ENCODE data around the gene CRIP2. TPM values are rescaled to one million over a fixed set of nuclear protein-coding genes. Genes with fewer than 3 reads are reported as not detected.

Gene CRIP2
- total RNA-seq, result 37.4 and 50.0 TPM in 2 replicates

GRCh38 chr14:105474483-105475268 is at the start of gene CRIP2:
Gene CRIP2, plus strand, starts transcription at chr14:105474821. Its CDS starts 42 bp downstream, at chr14:105474863.

DNA sequence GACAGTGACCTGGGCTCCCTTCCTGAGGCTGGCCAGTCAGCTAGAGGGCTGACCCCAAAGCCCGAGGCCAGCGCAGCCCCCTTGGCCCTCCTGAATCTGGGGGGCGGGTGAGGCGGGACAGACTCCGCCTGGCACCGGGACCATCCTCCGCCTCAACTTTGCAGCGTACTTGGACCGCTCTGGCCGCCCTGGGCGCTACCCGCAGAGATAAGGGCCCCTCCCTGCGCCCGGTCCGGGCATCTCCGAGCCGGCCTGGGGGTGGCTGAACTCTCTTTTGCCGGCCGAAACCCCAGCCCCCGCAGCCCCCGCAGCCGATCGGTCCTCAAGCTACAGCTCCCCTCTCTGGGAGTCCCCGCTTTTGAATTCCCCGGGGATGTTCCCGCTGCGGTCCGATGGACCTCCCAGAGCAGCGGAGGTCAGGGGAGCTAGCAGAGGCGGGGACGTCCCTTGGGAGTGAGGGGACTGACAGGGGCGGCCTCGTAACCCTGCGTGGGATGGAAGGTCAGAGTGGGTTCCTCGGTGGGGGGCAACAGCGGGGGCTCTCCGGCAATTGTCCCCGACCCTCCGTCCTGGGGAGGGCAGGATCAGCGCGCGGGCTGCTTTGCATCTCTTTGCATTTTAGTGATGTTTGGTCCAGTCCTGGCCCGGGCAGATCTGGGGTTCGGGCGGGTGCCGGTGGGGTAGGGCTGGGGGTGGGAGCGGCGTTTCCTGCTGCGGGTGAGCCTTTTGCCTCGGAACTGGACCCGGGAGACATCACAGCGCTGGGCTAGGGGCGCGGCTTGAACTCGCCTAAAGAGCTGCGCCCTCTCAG is 11.7 kb downstream of the CRIP2 start, which contains the start of gene CRIP1:
TSS of gene CRIP1 (plus strand) at position 724 of the 811 bp plus-strand sequence. CDS start 374 bp downstream, outside the sequence.

GRCh38 chr14:105490572-105491365 is 16.1 kb downstream of the CRIP2 start, which contains the start of gene TEDC1:
Gene TEDC1, plus strand, starts transcription at chr14:105491246. Its CDS starts 130 bp downstream, at chr14:105491376.

DNA sequence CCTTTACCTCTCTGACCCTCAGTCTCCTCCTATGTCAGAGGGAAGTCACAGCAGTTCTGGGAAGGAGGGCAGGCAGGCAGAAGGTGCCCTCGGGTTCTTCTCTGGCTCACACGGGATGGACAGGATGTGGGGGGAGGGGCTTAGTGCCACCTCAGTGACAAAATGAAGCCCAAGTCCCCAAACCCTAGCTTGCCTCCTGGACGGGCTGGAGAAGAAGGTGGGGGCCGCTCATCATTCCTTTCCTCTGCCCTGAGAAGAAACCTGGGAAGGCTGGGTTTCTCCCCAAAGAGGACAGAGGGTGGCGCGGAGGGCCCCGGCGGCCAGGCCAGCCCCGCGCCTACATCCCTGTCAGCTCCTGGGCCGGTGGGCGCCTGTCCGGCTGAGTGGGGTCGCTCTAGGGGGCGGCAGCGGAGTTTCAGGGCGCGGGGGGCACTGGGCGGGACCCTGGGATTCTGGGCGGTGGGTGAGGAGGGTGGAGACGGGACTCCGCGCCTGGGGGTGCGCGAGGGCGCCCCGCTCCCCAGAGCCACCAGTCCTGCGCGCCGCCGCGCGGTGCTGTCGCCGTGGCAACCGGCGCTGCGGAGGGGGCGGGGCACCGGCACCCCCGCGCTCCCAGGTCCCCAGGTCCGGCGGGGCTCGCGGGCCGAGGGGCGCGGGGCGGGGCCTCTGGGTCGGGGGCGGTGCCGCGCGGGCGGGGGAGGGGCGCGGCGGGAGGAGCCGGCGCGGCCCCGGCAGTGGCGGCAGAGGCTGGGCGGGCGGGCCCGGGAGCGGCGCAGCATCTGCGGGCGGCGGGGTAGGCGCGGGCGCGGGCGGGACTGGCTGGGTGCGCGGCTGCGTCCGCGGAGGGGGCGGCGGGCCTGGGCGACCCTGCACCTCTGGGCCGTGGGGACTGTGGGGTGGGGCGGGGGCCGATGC is 51.5 kb downstream of the CRIP2 start, which contains the start of gene TMEM121:
TSS of gene TMEM121 (plus strand) at position 723 of the 915 bp plus-strand sequence. CDS start 2,252 bp downstream, outside the sequence.

Other genes starting within 250 kb of the CRIP2 start
- gene BTBD6, start 226.3 kb upstream of the CRIP2 start, total RNA-seq, result 61.2 and 78.5 TPM in 2 replicates
- gene BRF1, start 173.8 kb upstream of the CRIP2 start, total RNA-seq, result 47.0 and 49.2 TPM in 2 replicates
- gene PACS2, start 160.1 kb upstream of the CRIP2 start, total RNA-seq, result 34.5 and 65.5 TPM in 2 replicates
- gene TEX22, start 76.3 kb upstream of the CRIP2 start, total RNA-seq, result 0.11 and 0.25 TPM in 2 replicates
- gene MTA1, start 55.0 kb upstream of the CRIP2 start, total RNA-seq, result 30.7 and 43.5 TPM in 2 replicates
- 0.11 and 0.50 TPM in 2 replicates for gene CRIP1, start 12.1 kb downstream of the CRIP2 start, total RNA-seq
- 8.9 and 20.5 TPM in 2 replicates for gene TEDC1, start 16.4 kb downstream of the CRIP2 start, total RNA-seq
- gene TMEM121, start 51.8 kb downstream of the CRIP2 start, total RNA-seq, result 9.2 and 10.7 TPM in 2 replicates